ENCODE data around the gene NOTCH3.

The NOTCH3 gene

DNA sequence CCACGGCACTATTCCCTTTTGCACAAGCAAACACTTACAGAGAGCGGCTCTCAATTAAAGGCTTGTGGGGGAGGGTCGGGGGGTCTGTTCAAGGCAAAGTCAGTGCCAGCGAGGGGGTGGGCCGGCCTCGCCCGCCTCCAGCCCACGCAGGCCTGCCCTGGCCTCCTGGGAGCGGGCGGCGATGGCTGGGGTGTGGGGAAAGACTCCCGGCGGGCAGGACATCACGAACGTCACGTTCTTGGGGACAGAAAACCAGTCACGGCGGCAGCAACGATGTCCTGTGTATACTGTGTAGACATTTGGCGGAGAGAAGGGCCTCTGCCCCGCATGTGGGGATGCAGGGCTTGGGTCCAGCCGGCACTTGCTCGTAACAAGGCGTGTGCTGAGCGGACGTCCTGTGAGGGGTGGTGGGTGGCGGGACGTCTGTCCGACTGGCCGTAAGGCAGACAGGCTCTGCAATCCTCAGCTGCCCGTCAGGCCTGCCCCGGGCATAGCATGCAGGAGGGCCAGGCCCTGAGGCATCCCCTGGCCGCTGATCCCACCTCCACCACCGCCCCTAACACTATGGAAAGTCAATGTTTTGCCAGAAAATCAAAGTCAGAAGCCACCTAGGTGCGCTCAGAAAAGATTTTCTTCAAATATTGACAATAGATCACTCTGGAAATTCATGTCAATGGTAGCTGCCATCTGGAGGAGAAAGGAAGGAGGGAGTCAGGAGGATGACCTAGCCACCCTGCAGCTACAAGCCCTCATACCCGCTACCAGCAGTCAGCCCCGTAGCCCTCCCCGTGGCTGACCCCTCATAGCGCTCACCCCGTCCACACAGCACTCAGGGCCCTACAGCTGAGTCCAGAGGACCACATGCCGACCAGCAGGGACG lies 37.2 kb upstream of the NOTCH3 start:
- DNase-seq (ENCODE audit: insufficient read length, low spot score): no peak
- FAIRE-seq: no peak

DNA sequence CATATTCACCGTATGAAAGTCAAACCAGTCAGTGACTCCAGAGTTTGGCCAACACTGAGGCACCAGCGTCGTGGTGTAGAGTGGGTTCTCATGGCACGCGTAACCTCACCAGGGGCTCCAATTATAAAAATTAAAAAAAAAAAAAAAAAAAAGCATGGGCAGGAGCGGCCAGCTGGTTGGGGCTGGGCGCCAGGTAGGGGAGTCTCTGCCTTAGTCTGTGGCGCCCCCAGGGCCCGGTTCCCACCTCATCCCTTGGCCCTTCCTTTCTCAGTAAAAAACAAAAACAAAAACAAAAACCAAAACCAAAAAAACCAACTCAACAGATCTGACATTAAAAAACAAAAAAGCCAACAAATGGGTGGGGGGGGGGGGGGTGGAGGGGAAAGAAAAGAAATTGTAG lies 36.1 kb upstream of the NOTCH3 start:
- FAIRE-seq (no peak), DNase-seq (ENCODE audit: insufficient read length, low spot score) (no peak)

DNA sequence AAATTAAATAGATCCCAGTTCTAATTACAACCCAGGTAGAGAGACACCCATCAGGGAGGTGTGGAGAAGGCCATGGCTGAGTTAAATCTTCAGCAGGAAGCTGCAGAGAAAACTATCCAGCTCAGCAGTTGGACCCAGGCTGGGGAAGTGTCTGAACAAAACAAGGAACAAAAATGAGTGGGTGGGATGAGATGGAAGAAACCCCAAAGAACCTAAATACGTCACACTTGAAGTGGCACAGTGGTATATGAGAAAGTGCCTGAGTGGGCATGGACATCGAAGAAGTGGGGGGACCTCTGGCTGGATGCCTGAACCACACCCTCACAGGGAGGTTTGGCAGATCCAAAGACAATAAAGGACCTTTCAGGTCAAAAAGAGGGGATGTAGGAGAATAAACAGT lies 35.0 kb upstream of the NOTCH3 start:
- FAIRE-seq (no peak), DNase-seq (ENCODE audit: insufficient read length, low spot score) (no peak)

DNA sequence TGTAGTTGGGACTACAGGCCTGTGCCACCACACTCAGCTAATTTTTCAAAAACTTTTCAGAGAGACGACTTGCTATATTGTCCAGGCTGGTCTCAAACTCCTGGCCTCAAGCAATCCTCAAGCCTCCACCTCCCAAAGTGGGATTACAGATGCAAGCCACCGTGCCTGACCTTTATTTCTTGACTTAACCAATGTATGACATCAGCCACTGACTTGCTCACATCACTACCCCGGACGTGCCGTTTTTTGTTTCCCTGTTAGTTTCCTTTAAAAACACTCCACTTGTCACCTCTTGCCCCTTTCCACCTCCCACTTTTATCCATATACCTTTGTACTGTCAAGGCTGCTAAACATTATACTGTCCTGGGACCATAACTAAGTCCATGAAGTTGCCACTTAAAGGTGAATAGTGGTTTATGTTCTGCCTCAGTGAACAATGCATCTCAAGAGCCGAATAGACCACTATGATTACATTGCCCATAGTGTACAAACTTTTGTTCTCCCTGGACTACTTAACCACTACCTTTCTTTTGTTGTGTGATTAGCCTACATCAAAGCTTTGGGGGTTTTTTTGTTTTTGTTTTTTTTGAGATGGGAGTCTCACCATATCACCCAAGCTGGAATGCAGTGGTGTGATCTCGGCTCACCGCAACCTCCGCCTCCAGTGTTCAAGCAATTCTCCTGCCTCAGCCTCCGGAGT lies 33.8 kb upstream of the NOTCH3 start:
- FAIRE-seq (no peak), DNase-seq (ENCODE audit: insufficient read length, low spot score) (no peak)

DNA sequence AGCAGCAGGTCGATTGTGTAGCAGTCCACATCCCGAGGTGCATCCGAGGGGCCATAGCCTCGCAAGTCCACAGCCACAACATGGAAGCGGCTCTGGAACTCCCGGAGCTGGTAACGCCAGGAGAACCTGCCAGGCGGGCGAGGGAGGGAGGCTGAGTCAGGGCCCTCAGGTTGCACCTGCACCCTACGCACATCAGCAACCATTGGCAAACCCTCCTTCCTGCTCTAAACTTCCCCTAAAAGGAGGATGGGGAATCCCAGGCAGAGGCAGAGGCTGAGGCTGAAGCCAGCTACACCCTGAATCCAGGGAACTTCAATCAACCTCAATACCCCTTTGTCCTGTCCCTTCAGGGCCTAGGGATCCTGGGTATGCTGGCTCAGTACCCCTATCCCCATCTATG lies 30.5 kb upstream of the NOTCH3 start:
- FAIRE-seq (no peak), DNase-seq (ENCODE audit: insufficient read length, low spot score) (no peak)

DNA sequence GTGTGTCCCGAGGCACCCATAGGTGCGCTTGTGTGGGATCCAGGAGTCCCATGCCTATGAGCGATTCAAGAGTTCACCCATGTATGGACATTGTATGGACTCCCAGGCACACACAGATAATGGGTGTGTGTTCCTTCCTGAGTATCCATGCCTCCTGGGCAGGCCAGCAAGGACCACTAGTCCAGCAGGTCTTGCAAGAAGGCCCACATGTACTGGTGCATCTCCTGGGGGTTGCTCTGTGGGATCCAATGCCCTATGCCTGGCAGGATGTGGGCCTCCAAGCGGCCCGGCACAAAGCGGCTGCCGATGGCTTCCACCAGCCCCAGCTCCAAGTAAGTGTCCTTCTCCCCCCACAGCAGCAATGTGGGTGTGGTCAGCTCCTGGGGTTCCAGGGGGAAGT lies 26.5 kb upstream of the NOTCH3 start:
- FAIRE-seq: no peak
- no peak for DNase-seq (ENCODE audit: insufficient read length, low spot score)

DNA sequence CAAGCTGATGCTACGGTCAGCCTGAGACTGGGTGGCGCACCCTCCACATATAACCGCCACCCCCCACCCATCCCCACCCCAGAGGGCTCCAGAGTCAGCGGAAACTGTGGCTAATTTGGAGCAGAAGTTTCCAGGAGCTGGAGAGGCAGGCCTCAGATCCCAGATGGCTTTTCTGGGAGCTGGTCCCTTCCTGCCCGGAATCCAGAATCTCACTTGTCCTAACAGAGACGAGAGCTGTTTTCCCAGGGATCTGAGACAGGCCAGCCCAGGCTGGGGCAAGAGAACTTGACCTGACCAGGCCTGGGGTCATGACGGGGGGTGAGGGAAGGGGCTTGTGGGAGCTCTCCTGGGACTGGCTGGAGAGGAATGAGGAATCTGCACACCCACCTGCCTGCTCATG lies 25.0 kb upstream of the NOTCH3 start:
- FAIRE-seq: no peak
- no peak for DNase-seq (ENCODE audit: insufficient read length, low spot score)

DNA sequence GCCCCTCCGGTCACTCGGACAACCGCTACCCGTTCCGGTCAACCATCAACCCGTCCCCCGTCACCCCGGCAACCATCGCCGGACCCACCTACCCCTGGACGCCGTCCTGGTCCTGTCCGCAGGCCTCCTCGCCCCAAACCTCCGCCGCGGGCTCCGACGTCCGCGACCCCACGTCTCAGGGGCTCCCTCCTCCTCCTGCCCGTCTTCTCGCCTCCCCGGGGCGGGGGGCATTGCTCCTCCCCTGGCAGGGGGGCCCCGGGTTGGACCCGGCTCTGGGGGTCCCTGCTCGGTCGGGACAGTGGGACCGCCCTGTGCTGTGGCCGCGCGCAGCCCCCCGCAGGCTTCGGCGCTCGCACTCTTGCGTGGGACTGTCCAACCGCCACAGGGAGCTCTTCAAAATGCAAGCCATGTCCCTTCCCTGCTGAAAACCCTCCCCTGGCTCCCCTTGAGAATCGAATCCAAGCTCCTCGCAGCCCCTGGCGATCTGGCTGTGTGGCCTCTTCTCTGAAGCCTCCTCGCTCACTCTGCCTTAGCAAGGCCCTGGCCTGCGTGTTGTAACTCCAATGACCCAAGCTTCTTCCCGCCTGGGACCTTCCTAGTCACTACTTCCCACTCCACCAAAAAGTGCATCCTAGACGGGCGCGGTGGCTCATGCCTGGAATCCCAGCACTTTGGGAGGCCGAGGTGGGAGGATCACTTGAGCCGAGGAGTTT lies 23.0 kb upstream of the NOTCH3 start:
- DNase-seq (ENCODE audit: insufficient read length, low spot score) (no peak), FAIRE-seq (peak; percentile 96)

DNA sequence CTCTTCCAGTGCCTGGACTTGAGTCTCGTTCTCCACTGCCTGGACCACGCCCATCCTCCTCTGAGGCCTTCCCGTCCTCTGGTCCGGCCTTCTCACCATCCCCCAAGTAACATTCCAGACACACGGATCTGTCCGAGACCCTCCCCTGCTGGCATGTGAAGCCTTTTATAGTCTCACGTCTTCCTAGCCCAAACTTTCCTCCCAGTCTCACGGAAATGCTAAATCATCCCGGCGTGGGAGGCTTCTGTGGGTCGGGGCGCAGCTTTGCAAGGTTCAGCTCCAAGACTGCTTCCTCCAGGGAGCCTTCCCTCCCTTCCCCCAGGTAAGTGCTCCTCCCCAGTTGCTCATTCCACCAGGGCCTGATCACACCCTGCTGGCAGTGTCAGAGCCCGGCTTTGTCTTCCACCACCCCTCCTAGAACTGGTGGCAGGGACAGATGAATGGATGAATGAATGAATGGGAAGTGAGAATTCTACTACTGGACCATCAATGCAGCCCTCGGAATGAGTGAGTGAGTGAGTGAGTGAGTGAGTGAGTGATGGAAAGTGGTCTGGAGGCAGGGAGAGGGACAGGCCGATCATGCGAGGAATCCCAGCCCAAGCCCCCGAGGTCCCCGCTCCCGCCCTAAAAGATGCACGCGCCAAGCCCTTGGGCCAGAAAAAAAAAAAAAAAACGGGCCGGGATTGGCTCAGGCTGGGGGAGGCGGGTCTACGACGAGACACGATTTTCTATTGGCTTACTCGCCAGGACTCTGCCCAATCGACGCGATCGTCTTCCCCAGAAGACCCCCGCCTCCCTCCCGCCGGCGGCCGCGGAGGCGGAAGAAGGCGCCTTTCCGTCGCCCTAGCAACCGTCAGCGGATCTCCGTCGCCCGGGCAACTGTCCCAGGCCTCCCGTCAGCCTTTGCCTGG lies 22.2 kb upstream of the NOTCH3 start:
- DNase-seq (ENCODE audit: insufficient read length, low spot score) (peak; percentile 99), FAIRE-seq (no peak)

DNA sequence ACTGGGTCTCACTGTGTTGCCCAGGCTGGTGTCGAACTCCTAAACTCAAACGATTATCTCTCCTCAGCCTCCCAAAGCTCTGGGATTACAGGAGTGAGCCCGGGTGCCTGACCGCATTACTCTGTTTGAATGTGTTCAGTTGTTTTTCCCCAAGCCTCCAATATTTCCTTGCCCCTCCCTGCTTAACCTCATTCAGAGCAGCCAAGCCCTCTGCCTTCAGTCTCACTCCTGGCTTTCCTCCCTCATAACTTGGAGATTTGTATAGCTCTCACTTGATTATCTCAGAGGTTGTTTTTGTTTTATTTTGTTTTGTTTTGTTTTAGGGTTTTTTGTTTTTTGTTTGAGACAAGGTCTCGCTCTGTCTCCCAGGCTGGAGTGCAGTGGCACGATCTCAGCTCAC lies 20.0 kb upstream of the NOTCH3 start:
- no peak for DNase-seq (ENCODE audit: insufficient read length, low spot score)
- FAIRE-seq: no peak

DNA sequence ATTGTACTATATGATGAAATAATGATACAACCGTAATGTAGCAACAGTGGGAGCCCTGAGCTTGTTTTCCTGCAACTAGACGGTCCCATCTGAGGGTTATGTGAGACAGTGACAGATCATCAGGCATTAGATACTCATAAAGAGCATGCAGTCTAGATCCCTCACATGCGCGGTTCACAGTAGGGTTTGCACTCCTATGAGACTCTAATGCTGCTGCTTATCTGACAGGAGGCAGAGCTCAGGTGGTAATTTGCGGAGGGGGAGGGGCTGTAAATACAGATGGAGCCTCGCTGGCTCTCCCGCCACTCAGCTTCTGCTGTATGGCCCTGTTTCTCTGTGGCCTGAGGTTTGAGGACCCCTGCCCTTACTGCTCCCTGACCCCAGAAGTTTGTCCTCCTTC lies 17.7 kb upstream of the NOTCH3 start:
- DNase-seq (ENCODE audit: insufficient read length, low spot score) (no peak), FAIRE-seq (no peak)

DNA sequence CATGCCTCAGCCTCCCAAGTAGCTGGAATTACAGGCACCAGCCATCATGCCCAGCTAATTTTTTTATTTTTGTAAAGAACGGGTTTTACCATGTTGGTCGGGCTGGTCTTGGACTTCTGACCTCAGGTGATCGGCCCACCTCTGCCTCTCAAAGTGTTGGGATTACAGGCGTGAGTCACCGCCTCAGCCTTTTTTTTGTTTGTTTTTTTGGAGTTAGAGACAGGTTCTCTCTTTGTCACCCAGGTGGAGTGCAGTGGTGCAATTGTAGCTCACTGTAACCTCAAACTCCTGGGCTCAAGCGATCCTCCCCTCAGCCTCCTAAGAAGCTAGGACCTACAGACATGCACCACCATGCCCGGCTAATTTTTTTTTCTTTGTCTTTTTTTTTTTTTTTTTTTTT lies 15.6 kb upstream of the NOTCH3 start:
- DNase-seq (ENCODE audit: insufficient read length, low spot score) (no peak), FAIRE-seq (no peak)

DNA sequence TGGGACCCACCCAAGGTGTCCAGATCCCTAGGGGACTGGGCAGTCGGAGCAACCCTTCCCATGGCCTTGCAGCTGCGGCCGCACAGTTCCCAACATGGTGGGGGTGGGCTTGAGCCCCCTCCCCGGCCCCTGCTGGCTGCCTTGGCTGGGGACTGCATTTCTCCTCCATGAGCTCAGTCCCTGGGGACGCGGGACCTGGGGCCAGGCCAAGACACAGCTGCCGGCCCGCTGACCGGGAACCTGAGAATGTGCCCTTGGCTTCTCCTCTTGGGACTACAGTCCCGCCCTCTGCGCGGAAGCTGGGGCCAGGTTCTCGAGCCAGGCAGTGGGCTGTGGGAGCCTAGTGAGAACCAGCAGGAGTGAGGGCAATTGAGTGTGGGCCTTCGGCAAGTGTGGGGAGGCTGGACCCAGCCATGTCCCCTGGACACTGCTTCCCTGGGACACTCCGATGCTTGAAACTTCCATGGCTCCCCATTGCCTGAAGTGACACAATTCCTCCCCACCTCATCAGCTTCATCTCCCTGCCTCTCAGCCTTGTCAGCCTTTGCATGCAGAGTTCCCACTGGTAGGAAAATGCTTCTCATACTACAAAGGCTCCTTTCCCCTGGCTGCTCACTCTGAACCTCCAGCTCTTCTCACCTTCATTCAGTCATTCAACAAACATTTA lies 13.1 kb upstream of the NOTCH3 start:
- FAIRE-seq (no peak), DNase-seq (ENCODE audit: insufficient read length, low spot score) (no peak)

DNA sequence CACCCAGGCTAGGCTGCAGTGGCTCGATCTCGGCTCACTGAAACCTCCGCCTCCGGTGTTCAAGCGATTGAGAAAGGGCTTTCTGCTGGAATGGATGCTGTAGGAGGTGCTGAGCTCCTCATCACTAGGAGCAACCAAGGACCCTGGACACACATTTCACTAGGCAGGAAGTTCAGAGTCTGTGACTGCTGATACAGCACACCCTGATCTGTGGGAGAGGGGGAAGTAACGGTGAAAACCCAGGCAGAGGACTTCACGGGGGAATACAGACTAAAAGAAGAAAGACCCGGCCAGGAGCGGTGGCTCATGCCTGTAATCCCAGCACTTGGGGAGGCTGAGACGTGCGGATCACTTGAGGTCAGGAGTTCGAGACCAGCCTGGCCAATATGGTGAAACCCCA lies 11.9 kb upstream of the NOTCH3 start:
- FAIRE-seq (no peak), DNase-seq (ENCODE audit: insufficient read length, low spot score) (no peak)

DNA sequence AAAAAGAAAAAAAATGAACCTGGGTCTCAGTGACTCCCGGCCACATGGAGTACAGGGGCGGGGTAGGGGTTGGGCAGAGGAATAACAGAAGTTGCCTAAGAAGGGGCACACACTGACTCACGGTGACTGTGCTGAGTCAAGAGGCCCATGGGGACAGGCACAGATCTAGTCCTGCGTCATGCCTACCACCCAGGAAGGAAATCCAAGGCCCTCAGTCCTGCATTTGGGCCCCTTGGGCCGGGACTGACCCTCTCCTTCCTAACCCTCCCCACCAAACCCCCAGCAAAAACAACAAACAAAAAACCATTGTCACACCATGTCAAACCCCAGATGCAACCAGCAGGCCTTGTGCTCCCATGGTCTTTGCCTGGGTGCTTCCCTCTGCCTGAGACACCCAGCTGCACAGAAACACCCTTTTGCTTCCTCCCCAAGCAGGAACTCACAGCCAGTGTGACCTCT lies 9.6 kb upstream of the NOTCH3 start:
- DNase-seq (ENCODE audit: insufficient read length, low spot score): peak; percentile 45
- no peak for FAIRE-seq

DNA sequence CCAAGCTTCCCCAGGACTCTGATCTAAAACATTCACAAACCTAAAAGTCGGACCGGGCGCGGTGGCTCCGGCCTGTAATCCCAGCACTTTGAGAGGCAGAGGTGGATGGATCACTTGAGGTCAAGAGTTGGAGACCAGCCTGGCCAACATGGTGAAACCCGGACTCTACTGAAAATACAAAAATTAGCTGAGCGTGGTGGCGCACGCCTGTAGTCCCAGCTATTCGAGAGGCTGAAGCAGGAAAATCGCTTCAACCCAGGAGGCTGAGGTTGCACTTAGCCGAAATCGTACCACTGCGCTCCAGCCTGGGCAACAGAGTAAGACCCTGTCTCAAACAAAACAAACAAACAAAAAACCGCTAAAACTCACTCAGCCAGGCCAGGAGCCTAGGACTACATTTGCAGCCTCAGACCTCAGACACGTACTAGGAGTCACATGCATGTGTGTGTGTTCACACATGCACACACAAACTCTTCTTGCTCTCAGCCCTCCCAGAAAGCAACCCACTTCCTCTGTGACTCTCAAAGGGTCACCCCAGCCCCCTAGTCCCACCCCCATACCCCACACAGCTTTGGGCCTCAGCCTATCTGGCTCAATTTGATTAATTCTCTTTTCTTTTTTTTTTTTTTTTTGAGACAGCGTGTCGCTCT lies 704 bp upstream of the NOTCH3 start:
- FAIRE-seq: no peak

DNA sequence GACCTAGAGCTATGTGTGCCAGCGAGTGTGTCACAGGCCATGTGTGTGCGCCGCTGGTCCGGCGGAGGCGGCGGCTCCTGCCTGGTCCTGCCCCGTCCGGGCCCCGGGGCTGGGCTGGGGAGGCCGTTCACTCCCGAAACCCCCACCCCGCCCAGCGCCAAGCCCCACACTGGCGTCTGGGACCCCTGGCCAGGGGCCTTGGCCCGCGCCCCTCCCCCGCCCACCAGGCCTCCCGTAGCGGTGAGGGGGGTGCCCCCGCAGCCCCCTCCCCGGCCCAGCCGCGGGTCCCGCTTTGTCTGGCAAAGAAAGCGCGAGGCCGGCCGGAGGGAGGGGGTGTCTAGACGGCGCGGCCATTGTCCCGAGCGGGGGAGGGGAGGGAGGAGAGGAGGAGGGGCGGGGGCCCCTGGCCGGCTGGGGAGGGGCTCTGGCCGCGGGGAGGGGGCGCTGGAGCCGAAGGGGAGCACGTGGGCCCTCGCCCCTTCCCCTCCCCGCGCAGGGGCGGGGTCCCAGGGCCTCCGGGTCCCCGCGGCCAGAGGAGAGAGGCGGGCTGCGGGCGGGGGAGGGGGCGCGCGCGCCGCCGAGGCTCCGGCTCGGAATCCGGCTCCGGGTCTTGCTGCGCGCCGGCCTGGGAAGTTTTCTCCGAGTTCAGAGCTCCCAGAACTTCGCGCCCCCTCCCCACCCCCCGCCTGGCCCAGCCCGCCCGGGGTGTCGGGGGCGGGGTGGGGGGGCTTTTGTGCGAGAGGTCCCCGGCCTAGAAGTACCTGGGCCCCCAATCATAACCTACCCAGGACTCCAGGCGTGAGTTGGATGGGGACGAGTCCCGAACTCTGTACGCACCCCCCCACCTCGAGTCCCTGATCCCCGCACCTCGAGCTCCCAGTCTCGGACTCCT lies 888 bp downstream of the NOTCH3 start:
- DNase-seq (ENCODE audit: insufficient read length, low spot score): no peak
- FAIRE-seq: no peak

More for the DNA sequence above, 704 bp upstream of the NOTCH3 start:
- DNase-seq (ENCODE audit: insufficient read length, low spot score): no peak

DNA sequence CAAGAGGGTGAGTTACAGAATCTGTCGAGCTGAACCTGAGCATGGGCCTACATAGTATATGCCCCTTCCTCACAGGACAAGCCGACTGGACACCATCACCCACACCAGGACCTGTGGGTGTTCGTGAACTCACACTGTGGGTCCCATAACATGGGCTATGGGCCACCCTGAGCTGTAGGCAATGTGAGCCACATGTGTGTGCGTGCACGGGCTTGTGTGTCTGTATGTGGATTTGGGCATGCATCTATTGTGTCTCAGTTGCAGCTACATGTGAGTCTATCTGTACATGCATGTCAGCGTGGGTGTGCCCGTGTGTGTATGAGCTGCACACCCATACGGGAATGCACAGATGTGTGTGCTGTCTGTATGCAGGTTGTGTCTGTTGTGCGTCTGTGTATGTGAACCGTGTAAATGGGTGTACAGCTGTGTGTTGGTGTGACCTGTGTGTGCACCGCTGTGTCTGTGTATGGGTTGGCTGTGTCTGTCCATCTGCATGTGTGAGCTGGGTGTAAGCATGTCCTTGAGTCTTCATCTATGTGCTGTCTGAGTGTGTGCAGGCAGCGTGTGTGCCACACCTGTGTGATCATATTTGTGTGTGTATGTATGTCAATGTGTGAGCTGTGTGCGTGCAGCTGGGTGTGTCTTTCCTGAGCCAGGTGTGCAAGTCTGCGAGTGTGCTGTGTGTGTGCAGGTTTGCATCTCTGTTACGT lies 1.7 kb downstream of the NOTCH3 start:
- DNase-seq (ENCODE audit: insufficient read length, low spot score) (no peak), FAIRE-seq (peak; percentile 98)

Data from HTR-8/SVneo (cell line).